Measurements from ENCODE around the gene KRT15.
A peak's percentile ranks its signal among the peaks of the same experiment; 100 is the strongest.

KRT15 gene

DNA sequence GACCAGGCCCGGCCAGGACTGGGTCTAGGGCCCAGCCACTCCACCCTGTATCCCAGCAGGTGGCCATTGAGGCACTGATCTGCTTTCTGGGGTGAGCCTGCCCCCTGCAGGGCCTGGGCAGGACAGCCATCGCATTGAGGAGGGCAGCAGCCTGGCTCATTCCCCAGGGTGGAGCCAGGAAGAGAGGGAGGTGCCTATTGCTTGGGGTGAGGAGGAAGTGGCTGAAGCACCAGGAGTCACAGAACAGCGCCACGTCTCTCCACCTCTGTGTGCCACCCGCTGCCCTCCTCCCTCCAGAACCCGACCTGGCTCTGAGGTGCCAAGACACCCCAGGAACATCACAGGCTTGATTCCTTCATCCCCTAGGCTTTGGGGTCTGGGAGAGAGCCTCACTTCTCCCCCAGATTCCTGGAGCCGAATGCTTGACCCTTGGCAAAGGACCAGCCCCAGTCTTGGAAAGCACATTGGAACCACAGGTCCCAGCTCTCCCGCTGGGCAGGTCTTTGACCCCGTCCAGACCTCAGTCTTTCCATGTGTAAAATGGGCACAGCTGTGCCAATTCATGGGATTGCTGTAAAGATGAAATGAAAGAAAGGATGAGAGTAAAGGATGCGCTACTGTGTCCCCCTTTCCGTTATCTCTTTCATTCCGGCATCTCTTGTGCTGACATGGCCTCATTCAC lies 21.7 kb downstream of the KRT15 start:
- Histone ChIP-seq H3K9me3 (replicated peaks; ENCODE audit: low read length) (no peaks in the 10 kb centered on the region), H3K27me3 (ENCODE audit: control insufficient read depth, insufficient read depth, low read length) (no peaks in the 10 kb centered on the region), H3K4me2 (ENCODE audit: low read length) (peak overlapping the region; percentile 2), H3K9ac (ENCODE audit: low read depth, low read length) (no peak overlapping the region), H3K4me1 (ENCODE audit: control insufficient read depth, insufficient read depth, low read length) (peaks cover 30% of the 10 kb centered on the region), H3K36me3 (ENCODE audit: insufficient read depth, low read length) (no peaks in the 10 kb centered on the region), H3K4me3 (ENCODE audit: low read length) (no peak overlapping the region)

DNA sequence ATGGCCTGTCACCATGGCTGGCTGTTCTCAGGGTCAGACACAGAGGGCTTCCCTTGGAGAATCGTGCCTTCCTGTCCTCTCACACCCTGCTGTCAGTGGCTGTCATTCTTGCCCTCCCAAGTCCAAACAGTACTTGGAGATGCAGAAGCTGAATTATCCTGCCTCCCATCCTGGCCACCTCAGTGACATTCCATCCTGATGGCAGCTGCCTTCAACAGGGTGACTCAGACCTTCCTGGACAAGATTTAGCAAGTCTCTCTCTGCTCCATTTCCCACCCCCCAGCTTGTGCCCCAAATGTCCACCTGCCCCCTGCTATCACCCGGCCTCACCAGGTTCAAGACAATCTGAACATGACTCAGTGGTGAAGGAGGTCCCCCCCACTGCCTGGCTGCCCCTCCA lies 24.2 kb downstream of the KRT15 start:
- no peak overlapping the region for H3K9ac ChIP-seq (ENCODE audit: low read depth, low read length)
- H3K4me2 ChIP-seq (ENCODE audit: low read length), result no peak overlapping the region
- no peaks in the 10 kb centered on the region for H3K36me3 ChIP-seq (ENCODE audit: insufficient read depth, low read length)
- H3K9me3 ChIP-seq (replicated peaks; ENCODE audit: low read length), result no peaks in the 10 kb centered on the region
- no peaks in the 10 kb centered on the region for H3K27me3 ChIP-seq (ENCODE audit: control insufficient read depth, insufficient read depth, low read length)
- no peak overlapping the region for H3K4me3 ChIP-seq (ENCODE audit: low read length)
- H3K4me1 ChIP-seq (ENCODE audit: control insufficient read depth, insufficient read depth, low read length), result peaks cover 18% of the 10 kb centered on the region

DNA sequence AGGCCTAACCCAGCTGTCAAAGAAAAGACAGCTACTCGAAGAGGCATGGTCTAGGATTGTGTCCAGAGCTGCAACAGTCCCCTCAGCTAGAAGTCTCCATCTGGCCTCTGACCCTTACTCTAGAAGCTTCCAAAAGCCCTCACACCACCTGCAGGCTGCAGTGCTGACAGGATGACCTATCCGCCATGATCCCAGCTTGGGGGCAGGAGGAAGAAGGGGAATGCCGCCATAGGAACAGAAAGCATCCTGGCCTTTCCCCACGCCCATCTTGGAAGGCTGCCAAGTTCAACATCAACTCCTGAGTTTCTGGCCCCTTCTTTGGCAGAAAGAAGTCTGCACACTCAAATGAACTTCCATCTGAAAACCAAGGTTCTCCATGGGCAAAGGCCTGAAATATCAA lies 25.9 kb downstream of the KRT15 start:
- no peaks in the 10 kb centered on the region for H3K27me3 ChIP-seq (ENCODE audit: control insufficient read depth, insufficient read depth, low read length)
- H3K4me1 ChIP-seq (ENCODE audit: control insufficient read depth, insufficient read depth, low read length), result peaks cover 17% of the 10 kb centered on the region
- H3K9me3 ChIP-seq (replicated peaks; ENCODE audit: low read length), result no peaks in the 10 kb centered on the region
- H3K36me3 ChIP-seq (ENCODE audit: insufficient read depth, low read length), result no peaks in the 10 kb centered on the region
- no peak overlapping the region for H3K4me2 ChIP-seq (ENCODE audit: low read length)
- no peak overlapping the region for H3K9ac ChIP-seq (ENCODE audit: low read depth, low read length)
- no peak overlapping the region for H3K4me3 ChIP-seq (ENCODE audit: low read length)

DNA sequence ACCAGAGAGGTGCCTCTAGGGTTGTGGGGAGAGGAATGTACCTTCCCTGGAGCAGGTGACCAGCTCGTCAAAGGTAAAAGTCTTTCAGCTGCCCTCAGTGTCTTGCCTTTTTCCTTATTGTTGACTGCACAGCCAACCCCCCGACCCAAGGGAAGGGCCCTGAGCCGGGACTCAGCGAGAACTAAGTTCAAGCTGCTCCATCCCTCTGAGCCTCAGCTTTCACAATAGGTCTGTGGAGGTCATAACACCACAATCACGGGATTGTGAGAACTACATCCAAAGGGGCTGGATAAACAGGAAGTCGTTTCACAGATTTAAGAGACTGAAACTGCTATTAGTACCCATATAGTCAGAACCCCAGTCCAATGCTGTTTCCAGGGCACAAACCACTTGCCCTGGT lies 26.3 kb downstream of the KRT15 start:
- Histone ChIP-seq H3K4me1 (ENCODE audit: control insufficient read depth, insufficient read depth, low read length) (peaks cover 17% of the 10 kb centered on the region), H3K9ac (ENCODE audit: low read depth, low read length) (no peak overlapping the region), H3K9me3 (replicated peaks; ENCODE audit: low read length) (no peaks in the 10 kb centered on the region), H3K4me2 (ENCODE audit: low read length) (no peak overlapping the region), H3K36me3 (ENCODE audit: insufficient read depth, low read length) (no peaks in the 10 kb centered on the region), H3K4me3 (ENCODE audit: low read length) (no peak overlapping the region), H3K27me3 (ENCODE audit: control insufficient read depth, insufficient read depth, low read length) (peaks cover 2% of the 10 kb centered on the region)

DNA sequence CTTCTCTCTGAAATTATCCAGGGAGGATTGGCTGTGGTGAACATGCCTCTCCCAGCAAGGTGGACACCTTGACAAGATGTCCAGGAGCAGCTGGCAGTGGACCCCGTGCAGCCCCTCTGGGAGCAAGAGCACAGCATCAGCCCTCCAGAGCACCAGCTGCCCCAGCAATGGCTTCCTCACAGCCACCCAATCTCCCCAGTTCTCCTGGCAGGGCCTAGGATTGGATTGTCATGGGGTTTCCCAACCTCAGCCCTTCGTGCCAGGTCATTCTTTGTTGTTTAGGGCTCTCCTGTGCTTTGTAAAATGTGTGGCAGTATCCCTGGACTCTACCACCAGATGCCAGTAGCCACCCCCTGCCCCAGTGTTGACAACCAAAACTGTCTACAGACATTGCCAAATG lies 27.2 kb downstream of the KRT15 start:
- H3K4me1 ChIP-seq (ENCODE audit: control insufficient read depth, insufficient read depth, low read length), result peaks cover 10% of the 10 kb centered on the region
- H3K36me3 ChIP-seq (ENCODE audit: insufficient read depth, low read length), result no peaks in the 10 kb centered on the region
- H3K27me3 ChIP-seq (ENCODE audit: control insufficient read depth, insufficient read depth, low read length), result peaks cover 5% of the 10 kb centered on the region
- no peak overlapping the region for H3K4me2 ChIP-seq (ENCODE audit: low read length)
- H3K4me3 ChIP-seq (ENCODE audit: low read length), result no peak overlapping the region
- no peak overlapping the region for H3K9ac ChIP-seq (ENCODE audit: low read depth, low read length)
- no peaks in the 10 kb centered on the region for H3K9me3 ChIP-seq (replicated peaks; ENCODE audit: low read length)

DNA sequence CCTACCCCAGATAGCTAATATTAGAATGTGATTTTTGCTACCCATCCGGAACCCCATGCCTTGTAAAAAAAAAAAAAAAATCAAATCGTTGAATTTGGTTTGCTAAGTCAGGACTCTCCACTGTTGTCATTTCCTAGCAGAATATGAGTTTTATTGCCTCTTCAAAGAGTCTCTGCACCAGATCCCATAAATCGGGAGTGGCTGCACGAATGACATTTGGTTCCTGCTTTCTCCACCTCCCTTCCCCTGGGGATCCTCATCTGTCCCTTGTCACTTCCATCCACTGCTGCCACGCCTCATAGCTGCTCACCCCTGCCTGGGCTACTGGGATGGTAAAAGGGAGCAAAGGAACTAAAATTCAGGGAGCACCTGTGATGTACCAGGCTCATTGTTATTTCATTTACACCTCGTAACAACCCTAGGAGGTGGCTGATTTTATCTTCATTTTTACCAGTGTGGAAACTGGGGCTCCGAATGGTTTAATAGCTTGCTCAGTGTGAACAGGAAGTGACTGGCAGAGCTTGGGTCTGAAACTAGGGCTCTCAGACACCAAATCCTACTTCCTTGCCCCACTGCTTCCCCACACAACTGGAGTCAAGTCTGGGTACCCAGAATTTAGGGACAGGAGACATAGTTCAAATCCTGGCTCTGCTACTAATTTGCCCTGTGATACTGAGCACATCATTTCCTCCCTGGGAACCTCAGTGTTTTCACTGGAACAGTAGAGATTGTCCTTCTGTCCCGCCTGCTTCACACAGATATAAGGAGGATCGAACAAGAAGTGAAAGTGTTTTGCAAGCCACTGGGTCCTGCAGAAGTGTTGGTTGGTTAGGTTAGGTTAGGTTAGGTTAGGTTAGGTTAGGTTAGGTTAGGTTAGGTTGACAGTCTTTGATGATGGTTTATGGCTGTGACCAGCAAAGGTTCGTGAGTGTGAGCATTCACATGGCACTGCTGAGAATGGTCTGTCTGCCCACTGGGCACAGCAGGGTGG lies 28.4 kb downstream of the KRT15 start:
- Histone ChIP-seq H3K36me3 (ENCODE audit: insufficient read depth, low read length) (no peaks in the 10 kb centered on the region), H3K4me1 (ENCODE audit: control insufficient read depth, insufficient read depth, low read length) (peaks cover 8% of the 10 kb centered on the region), H3K9me3 (replicated peaks; ENCODE audit: low read length) (no peaks in the 10 kb centered on the region), H3K9ac (ENCODE audit: low read depth, low read length) (no peak overlapping the region), H3K27me3 (ENCODE audit: control insufficient read depth, insufficient read depth, low read length) (peaks cover 5% of the 10 kb centered on the region), H3K4me3 (ENCODE audit: low read length) (no peak overlapping the region), H3K4me2 (ENCODE audit: low read length) (no peak overlapping the region)

DNA sequence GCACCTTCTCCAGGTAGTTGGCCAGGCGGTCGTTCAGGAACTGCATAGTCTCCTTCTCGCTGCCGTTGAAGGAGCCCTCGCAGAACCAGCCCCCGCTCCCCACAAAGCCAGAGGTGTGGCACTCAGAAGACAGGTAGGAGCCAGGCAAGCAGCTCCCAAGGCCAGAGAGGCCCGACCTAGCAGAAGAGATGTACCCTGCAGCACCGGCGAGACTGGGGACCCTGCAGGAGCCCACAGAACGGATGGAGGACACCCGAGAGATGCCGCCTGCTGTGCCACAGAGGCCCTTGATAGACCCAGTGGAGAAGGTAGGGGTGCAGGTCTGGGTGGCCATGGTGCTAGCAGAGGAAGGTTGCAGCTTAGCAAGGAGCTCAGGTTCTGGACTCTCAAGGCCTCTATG lies 29.2 kb downstream of the KRT15 start, which contains the start of gene KRT36:
Gene KRT36, minus strand, starts transcription at position 380 of the 400 bp plus-strand sequence. Its CDS starts 46 bp downstream, at position 334.
- peaks cover 5% of the 10 kb centered on the region for H3K27me3 ChIP-seq (ENCODE audit: control insufficient read depth, insufficient read depth, low read length)
- H3K4me2 ChIP-seq (ENCODE audit: low read length), result no peak within 1 kb of the TSS
- no peaks in the 10 kb centered on the region for H3K36me3 ChIP-seq (ENCODE audit: insufficient read depth, low read length)
- no peak within 1 kb of the TSS for H3K9ac ChIP-seq (ENCODE audit: low read depth, low read length)
- no peaks in the 10 kb centered on the region for H3K9me3 ChIP-seq (replicated peaks; ENCODE audit: low read length)
- H3K4me1 ChIP-seq (ENCODE audit: control insufficient read depth, insufficient read depth, low read length), result peaks cover 4% of the 10 kb centered on the region
- no peak within 1 kb of the TSS for H3K4me3 ChIP-seq (ENCODE audit: low read length)

DNA sequence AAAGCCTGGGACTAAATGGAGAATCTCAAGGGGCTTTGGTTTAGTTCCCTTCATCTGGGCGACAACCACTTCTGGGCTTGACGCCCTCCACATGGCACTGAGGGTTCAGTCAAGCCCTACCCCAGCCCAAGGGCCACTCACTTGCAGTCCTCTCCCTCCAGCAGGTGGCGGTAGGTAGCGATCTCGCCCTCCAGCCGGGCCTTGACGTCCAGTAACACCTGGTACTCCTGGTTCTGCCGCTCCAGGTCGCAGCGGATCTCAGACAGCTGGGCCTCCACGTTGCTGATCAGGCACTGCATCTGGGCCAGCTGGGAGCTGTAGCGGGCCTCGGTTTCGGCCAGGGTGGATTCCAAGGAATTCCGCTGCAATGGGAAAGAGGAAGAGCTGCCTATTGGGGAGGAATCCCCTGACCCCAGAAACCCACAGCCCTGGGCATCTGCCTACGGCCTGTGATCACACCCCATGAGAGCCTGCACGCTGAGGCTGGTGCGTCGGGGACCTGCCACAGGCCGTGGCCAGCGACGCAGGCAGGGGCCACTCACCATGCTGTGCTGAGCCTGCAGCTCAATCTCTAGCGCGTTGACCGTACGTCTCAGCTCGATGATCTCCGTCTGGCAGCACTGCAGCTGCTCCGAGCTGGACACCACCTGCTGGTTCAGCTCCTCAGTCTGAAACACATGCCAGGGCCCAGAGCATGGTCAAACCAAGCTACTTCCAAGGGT lies 31.7 kb downstream of the KRT15 start:
- H3K9ac ChIP-seq (ENCODE audit: low read depth, low read length), result no peak overlapping the region
- H3K4me1 ChIP-seq (ENCODE audit: control insufficient read depth, insufficient read depth, low read length), result no peaks in the 10 kb centered on the region
- H3K36me3 ChIP-seq (ENCODE audit: insufficient read depth, low read length), result no peaks in the 10 kb centered on the region
- H3K27me3 ChIP-seq (ENCODE audit: control insufficient read depth, insufficient read depth, low read length), result peaks cover 7% of the 10 kb centered on the region
- H3K4me3 ChIP-seq (ENCODE audit: low read length), result no peak overlapping the region
- no peaks in the 10 kb centered on the region for H3K9me3 ChIP-seq (replicated peaks; ENCODE audit: low read length)
- H3K4me2 ChIP-seq (ENCODE audit: low read length), result no peak overlapping the region

DNA sequence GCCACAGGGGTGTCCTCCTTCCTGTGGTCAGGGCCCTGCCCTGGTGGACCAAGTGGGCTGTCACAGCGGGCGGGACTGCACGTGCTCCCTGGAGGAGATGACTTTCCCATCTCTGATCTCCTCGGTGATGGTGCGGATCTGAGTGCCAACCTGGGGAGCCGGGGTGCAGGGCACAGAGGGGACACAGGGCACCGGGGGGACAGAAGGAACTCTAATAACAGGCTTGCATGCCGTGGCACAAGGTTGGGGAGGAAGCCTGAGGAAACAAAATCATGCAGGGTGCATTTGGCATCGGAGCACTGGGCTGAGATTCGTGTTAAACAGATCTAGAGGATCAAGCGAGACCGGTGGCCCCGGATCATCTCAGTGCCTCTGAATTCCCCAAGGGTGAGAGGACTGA lies 32.4 kb downstream of the KRT15 start:
- H3K27me3 ChIP-seq (ENCODE audit: control insufficient read depth, insufficient read depth, low read length), result peaks cover 7% of the 10 kb centered on the region
- H3K4me1 ChIP-seq (ENCODE audit: control insufficient read depth, insufficient read depth, low read length), result no peaks in the 10 kb centered on the region

DNA sequence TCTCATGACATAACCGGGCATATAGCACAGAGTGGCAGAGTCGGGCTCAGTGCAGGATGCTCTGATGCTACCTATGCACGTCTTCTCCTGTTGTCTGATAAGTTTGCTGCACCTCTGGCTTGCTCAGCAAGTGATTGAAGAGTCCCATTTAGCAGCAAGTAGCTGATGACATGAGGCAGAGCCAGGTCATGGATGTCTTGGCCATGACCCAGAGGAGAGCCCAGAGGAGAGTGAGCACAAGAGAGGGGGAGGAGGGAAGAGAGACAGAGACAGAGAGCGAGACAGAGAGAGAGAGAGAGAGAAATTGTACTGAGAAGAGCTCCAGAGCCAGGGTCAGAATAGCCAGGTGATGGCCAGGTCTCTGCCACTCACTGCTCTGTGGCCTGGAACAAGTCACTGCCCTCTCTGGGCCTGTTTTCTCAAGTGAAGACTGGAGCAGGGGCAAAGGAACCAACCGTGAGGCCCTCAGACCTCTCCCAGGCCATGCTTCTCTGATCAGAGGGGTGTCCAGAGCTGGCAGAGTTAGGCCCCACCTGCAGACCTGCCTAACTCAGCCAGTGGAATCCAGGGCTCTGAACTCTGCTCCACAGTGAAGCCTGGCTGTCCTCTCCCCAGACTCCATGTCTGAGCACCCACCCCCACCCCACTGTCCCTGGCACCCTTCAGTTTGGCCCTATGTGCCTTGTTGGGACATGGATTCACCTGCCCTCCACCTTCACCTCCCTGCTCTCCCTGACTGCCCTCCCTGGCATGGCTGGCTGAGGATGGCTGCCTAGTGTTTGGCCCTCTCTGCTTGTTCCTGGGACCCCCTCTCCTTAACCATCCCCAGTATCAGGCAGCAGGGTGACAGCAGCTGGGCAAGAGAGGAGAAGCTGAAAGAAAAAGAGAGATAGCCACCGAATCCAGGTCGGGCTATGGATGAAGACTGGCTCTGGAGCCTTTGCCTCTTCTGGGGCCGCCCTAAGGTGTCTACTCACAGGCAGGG lies 33.5 kb downstream of the KRT15 start:
- peaks cover 7% of the 10 kb centered on the region for H3K27me3 ChIP-seq (ENCODE audit: control insufficient read depth, insufficient read depth, low read length)

More for the DNA sequence above, 32.4 kb downstream of the KRT15 start:
- no peak overlapping the region for H3K4me3 ChIP-seq (ENCODE audit: low read length)
- no peak overlapping the region for H3K9ac ChIP-seq (ENCODE audit: low read depth, low read length)
- no peak overlapping the region for H3K4me2 ChIP-seq (ENCODE audit: low read length)
- no peaks in the 10 kb centered on the region for H3K9me3 ChIP-seq (replicated peaks; ENCODE audit: low read length)
- H3K36me3 ChIP-seq (ENCODE audit: insufficient read depth, low read length), result no peaks in the 10 kb centered on the region

More for the DNA sequence above, 33.5 kb downstream of the KRT15 start:
- Histone ChIP-seq H3K4me1 (ENCODE audit: control insufficient read depth, insufficient read depth, low read length) (no peaks in the 10 kb centered on the region), H3K4me3 (ENCODE audit: low read length) (no peak overlapping the region), H3K9ac (ENCODE audit: low read depth, low read length) (no peak overlapping the region), H3K36me3 (ENCODE audit: insufficient read depth, low read length) (no peaks in the 10 kb centered on the region), H3K9me3 (replicated peaks; ENCODE audit: low read length) (no peaks in the 10 kb centered on the region), H3K4me2 (ENCODE audit: low read length) (no peak overlapping the region)
